ENCODE measurements around the gene TNS3.

TNS3 gene

GRCh38 chr7:47280114-47280513 is 301.8 kb downstream of the TNS3 start:
- no peak overlapping the region for H3K4me3 ChIP-seq (ENCODE audit: low read depth, low read length)
- no peak for TF ChIP-seq CTCF (IDR thresholded peaks at IDR 0.05; ENCODE audit: low read depth, low read length, missing control alignments)
- DNase-seq (ENCODE audit: low read depth) = no peak

- no peak overlapping the region for H3K4me3 ChIP-seq (ENCODE audit: low read depth, low read length)
- no peak for DNase-seq (ENCODE audit: low read depth)
- no peak for TF ChIP-seq CTCF (IDR thresholded peaks at IDR 0.05; ENCODE audit: low read depth, low read length, missing control alignments)
Observed at GRCh38 chr7:47278043-47278442, 303.9 kb downstream of the TNS3 start.

GRCh38 chr7:47277321-47277781 is 304.6 kb downstream of the TNS3 start:
- DNase-seq (ENCODE audit: low read depth) = no peak
- no peak overlapping the region for H3K4me3 ChIP-seq (ENCODE audit: low read depth, low read length)
- no peak for TF ChIP-seq CTCF (IDR thresholded peaks at IDR 0.05; ENCODE audit: low read depth, low read length, missing control alignments)

- no peak for DNase-seq (ENCODE audit: low read depth)
- TF ChIP-seq CTCF (IDR thresholded peaks at IDR 0.05; ENCODE audit: low read depth, low read length, missing control alignments) = no peak
Observed at GRCh38 chr7:47273974-47274766, 307.7 kb downstream of the TNS3 start.

GRCh38 chr7:47273088-47273487 is 308.8 kb downstream of the TNS3 start:
- no peak for DNase-seq (ENCODE audit: low read depth)
- H3K4me3 ChIP-seq (ENCODE audit: low read depth, low read length) = no peak overlapping the region
- no peak for TF ChIP-seq CTCF (IDR thresholded peaks at IDR 0.05; ENCODE audit: low read depth, low read length, missing control alignments)

More at GRCh38 chr7:47273974-47274766, 307.7 kb downstream of the TNS3 start:
- H3K4me3 ChIP-seq (ENCODE audit: low read depth, low read length) = no peak overlapping the region

- DNase-seq (ENCODE audit: low read depth) = no peak
- no peak overlapping the region for H3K4me3 ChIP-seq (ENCODE audit: low read depth, low read length)
- no peak for TF ChIP-seq CTCF (IDR thresholded peaks at IDR 0.05; ENCODE audit: low read depth, low read length, missing control alignments)
Observed at GRCh38 chr7:47271749-47272148, 310.2 kb downstream of the TNS3 start.
